Glutamatergic neuron (in vitro differentiated cells): ENCODE results near the gene IL1F10. TPM values are rescaled to one million over a fixed set of nuclear protein-coding genes. Genes with fewer than 3 reads are reported as not detected.

ENCODE experiments used
- DNase-seq: peaks from one replicate; pipeline ENCODE4 v3.0.0; 2022
- H3K27ac Mint-ChIP-seq: one replicate; pipeline ENCODE4 v1.8.0; 2020; ENCODE audit warnings: mild to moderate bottlenecking, mixed read lengths, inconsistent platforms; ENCODE audit not compliant: unreplicated experiment
- H3K27me3 Mint-ChIP-seq: one replicate; pipeline ENCODE4 v1.8.0; 2020; ENCODE audit warnings: mild to moderate bottlenecking, moderate library complexity, mixed read lengths, inconsistent platforms; ENCODE audit not compliant: unreplicated experiment
- H3K36me3 Mint-ChIP-seq: one replicate; pipeline ENCODE4 v1.8.0; 2020; ENCODE audit warnings: mild to moderate bottlenecking, mixed read lengths, inconsistent platforms; ENCODE audit not compliant: unreplicated experiment
- H3K4me1 Mint-ChIP-seq: one replicate; pipeline ENCODE4 v1.8.0; 2020; ENCODE audit warnings: mild to moderate bottlenecking, low read depth, mixed read lengths, inconsistent platforms; ENCODE audit not compliant: unreplicated experiment
- H3K4me3 Mint-ChIP-seq: one replicate; pipeline ENCODE4 v1.8.0; 2020; ENCODE audit warnings: mild to moderate bottlenecking, mixed read lengths, inconsistent platforms; ENCODE audit not compliant: unreplicated experiment
- H3K9me3 Mint-ChIP-seq: one replicate; pipeline ENCODE4 v1.8.0; 2020; ENCODE audit warnings: mild to moderate bottlenecking, moderate library complexity, mixed read lengths, inconsistent platforms; ENCODE audit not compliant: unreplicated experiment
- CTCF ChIP-seq: fragments of 200-600 bp; sonication (generic); IDR thresholded peaks from one replicate; pipeline ENCODE4 v1.5.0; 2021; ENCODE audit not compliant: partially characterized antibody, unreplicated experiment
- total RNA-seq: library from RNA; stranded (reverse); fragmentation: NEBNext Ultra II Directional; extraction: Animal tissue kit (Norgen Biotek cat#: 25700); gene quantifications from one replicate; pipeline ENCODE4 v1.2.1, GENCODE V29; 2021; ENCODE audit not compliant: unreplicated experiment

The IL1F10 gene
- total RNA-seq, 1 donor from 2014 or later, result not detected

- no peak for DNase-seq
- Mint-ChIP-seq H3K27me3 (no peaks in the 10 kb centered on the region), H3K36me3 (no peaks in the 10 kb centered on the region), H3K27ac (no peak overlapping the region), H3K4me3 (no peak overlapping the region), H3K4me1 (no peaks in the 10 kb centered on the region), H3K9me3 (no peaks in the 10 kb centered on the region)
- TF ChIP-seq CTCF, result no peak
Measured at GRCh38 chr2:113027691-113028090, 40.1 kb upstream of the IL1F10 start.

- Mint-ChIP-seq H3K4me3 (no peak overlapping the region), H3K4me1 (no peaks in the 10 kb centered on the region), H3K36me3 (no peaks in the 10 kb centered on the region), H3K9me3 (no peaks in the 10 kb centered on the region), H3K27ac (no peak overlapping the region), H3K27me3 (no peaks in the 10 kb centered on the region)
- DNase-seq, result no peak
- no peak for TF ChIP-seq CTCF
Measured at GRCh38 chr2:113028112-113028511, 39.7 kb upstream of the IL1F10 start.

- H3K36me3 Mint-ChIP-seq, result no peaks in the 10 kb centered on the region
- no peaks in the 10 kb centered on the region for H3K27me3 Mint-ChIP-seq
- DNase-seq, result no peak
- H3K4me1 Mint-ChIP-seq, result no peaks in the 10 kb centered on the region
- TF ChIP-seq CTCF, result no peak
- no peaks in the 10 kb centered on the region for H3K9me3 Mint-ChIP-seq
- H3K27ac Mint-ChIP-seq, result no peak overlapping the region
- H3K4me3 Mint-ChIP-seq, result no peak overlapping the region
Measured at GRCh38 chr2:113032737-113033136, 35.0 kb upstream of the IL1F10 start.

- no peak for TF ChIP-seq CTCF
- H3K4me3 Mint-ChIP-seq, result no peak overlapping the region
- no peaks in the 10 kb centered on the region for H3K4me1 Mint-ChIP-seq
- no peak for DNase-seq
- no peak overlapping the region for H3K27ac Mint-ChIP-seq
- no peaks in the 10 kb centered on the region for H3K9me3 Mint-ChIP-seq
- H3K36me3 Mint-ChIP-seq, result no peaks in the 10 kb centered on the region
- no peaks in the 10 kb centered on the region for H3K27me3 Mint-ChIP-seq
Measured at GRCh38 chr2:113034016-113034415, 33.8 kb upstream of the IL1F10 start.

- H3K9me3 Mint-ChIP-seq, result no peaks in the 10 kb centered on the region
- H3K4me1 Mint-ChIP-seq, result no peaks in the 10 kb centered on the region
- no peaks in the 10 kb centered on the region for H3K36me3 Mint-ChIP-seq
- DNase-seq, result no peak
- no peak for TF ChIP-seq CTCF
- H3K27me3 Mint-ChIP-seq, result peaks cover 1% of the 10 kb centered on the region
- no peak overlapping the region for H3K4me3 Mint-ChIP-seq
- no peak overlapping the region for H3K27ac Mint-ChIP-seq
Measured at GRCh38 chr2:113036763-113037162, 31.0 kb upstream of the IL1F10 start.
